ENCODE results near the gene SBK3.

GRCh38 chr19:55541091-55541490 is 4.3 kb downstream of the SBK3 start:
- TF ChIP-seq, protein P1, sequence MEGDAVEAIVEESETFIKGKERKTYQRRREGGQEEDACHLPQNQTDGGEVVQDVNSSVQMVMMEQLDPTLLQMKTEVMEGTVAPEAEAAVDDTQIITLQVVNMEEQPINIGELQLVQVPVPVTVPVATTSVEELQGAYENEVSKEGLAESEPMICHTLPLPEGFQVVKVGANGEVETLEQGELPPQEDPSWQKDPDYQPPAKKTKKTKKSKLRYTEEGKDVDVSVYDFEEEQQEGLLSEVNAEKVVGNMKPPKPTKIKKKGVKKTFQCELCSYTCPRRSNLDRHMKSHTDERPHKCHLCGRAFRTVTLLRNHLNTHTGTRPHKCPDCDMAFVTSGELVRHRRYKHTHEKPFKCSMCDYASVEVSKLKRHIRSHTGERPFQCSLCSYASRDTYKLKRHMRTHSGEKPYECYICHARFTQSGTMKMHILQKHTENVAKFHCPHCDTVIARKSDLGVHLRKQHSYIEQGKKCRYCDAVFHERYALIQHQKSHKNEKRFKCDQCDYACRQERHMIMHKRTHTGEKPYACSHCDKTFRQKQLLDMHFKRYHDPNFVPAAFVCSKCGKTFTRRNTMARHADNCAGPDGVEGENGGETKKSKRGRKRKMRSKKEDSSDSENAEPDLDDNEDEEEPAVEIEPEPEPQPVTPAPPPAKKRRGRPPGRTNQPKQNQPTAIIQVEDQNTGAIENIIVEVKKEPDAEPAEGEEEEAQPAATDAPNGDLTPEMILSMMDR (IDR thresholded peaks at IDR 0.05), result no peak
- no peak for TF ChIP-seq POLR2A (IDR thresholded peaks at IDR 0.05)
- TF ChIP-seq EP300 (IDR thresholded peaks at IDR 0.05), result no peak

Measured in upper lobe of left lung (tissue), 4 donors.